Measurements from ENCODE around the gene CCDC192.
"Not testable (repeated sequence)": the region's sequence is repeated elsewhere in the genome, so short reads cannot be mapped to it uniquely, and the experiment has no call there.

CCDC192 gene

GRCh38 chr5:127766676-127767335 lies 63.6 kb downstream of the CCDC192 start:
- no peak for DNase-seq (ENCODE audit: low read depth)

DNA sequence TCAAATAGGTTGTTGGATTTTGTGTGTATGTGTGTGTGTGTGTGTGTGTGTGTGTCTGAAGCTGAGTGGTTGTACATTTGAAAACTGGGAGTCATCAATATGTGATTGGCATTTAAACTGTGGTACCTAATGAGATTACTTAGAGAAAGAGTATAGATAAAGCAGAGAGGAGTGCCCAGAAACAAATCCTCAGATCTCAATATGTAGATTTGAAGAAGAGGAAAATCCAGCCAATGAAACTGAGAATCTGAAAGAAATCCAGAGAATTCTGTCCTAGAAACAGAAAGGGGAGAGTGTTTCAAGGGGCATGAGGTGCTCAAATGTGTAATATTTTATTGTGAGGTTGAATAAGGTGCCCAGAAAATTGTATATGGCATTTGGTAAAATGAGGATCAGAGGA lies 66.2 kb downstream of the CCDC192 start:
- no peak for DNase-seq (ENCODE audit: low read depth)

DNA sequence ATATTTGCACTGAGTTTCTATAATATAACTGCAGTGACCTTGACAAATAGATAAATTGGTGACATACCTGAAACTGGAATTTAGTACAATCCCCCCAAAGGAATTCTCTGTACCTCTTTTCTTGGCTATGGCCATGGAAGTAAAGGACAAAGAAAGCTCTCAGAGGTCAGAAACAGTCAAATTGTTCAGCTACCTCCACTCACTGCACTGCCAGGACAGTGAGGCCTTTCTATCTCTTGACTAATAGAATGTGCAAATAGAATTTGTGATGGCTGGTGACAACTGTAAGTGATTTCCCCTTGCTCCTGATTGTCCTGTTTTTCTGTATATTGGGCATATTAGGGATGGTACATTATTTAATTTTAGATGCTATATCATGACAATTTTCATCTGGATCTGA lies 67.1 kb downstream of the CCDC192 start:
- no peak for DNase-seq (ENCODE audit: low read depth)

- no peak for DNase-seq (ENCODE audit: low read depth)
These were observed 69.3 kb downstream of the CCDC192 start for GRCh38 chr5:127772531-127772930.

DNA sequence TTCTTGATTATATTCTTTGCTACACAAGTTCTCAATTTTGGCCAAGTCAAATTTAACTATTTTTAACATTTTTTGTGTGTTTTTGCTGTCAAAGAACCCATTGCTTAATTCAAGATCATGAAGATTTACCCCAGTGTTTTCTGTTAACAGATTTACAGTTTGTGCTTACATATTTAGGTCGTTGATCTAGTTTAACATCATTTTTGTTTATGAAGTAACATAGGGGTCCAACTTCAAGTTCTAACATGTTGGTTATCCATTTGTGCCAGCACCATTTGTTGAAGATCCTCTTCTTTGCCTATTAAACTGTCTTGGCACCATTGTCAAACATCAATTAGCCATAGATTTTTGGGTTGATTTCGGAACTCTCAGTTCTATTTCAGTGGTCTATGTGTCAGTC lies 71.0 kb downstream of the CCDC192 start:
- DNase-seq (ENCODE audit: low read depth): no peak

GRCh38 chr5:127776477-127776876 lies 73.3 kb downstream of the CCDC192 start:
- DNase-seq (ENCODE audit: low read depth): no peak

DNA sequence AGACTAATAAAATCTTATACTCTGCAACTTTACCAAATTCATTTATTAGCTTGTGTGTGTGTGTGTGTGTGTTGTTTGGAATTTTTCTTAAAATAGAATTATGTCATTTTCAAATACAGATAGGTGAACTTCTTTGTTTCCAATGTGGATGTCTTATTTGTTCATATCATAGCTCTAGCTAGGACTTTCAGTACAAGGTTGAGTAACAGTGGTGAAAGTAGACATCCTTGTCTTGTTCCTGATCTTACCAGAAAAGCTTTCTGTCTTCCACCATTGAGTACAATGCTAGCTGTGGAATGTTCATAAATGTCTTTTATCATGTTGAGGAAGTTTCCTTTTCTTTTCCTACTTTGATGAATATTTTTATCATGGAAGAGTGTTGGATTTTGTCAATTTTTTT lies 74.8 kb downstream of the CCDC192 start:
- DNase-seq (ENCODE audit: low read depth): no peak

DNA sequence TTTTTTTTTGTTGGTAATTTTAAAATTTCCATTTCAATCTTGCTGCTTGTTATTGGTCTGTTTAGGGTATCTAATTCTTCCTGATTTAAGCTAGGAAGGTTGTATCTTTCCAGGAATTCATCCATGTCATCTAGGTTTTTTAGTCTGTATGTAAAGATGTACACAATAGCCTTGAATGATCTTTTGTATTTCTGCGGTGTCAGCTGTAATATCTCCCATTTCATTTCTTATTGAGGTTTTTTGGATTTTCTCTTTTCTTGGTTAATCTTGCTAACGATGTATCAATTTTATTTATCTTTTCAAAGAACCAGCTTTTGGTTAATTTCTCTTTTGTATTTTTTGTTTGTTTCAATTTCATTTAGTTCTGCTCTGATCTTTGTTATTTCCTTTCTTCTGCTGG lies 79.3 kb downstream of the CCDC192 start:
- not testable (repeated sequence) for DNase-seq (ENCODE audit: low read depth)

DNA sequence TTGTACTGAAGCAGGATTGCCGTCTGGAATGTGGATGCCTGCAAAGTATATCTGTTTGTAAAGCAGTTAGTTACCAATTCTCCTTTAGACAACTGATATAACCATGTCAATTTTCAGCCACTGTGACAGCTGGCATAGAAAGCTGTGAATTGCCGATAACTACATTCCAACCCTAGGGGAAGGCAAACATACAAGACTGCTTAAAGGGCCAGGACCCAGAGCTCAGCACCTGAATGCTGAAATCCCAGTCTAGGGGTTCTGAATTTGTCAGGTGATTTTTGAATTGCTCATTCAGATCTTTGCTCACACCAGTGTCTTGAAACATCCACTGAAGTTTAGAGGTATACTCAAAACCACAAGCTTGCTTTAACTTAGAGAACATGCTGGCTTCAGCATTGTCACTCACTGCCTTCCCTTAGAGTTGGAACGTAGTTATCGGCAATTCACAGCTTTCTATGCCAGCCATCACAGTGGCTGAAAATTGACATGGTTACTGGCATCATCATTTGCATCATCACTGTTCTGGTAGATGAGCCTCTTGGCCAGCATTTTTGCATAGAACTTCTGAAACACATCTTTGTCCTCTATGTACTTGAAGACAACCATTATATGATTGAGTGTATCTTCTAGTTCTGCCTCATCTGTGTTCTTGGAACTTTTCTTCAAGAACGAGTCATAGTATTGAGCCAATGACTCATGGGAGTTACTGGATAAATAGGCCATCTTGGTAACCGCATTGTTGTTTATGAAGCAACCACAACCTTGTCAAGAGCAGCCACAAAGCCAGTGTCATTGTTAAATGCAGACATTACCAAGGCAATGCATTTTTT lies 82.1 kb downstream of the CCDC192 start:
- DNase-seq (ENCODE audit: low read depth): peak; percentile 96

DNA sequence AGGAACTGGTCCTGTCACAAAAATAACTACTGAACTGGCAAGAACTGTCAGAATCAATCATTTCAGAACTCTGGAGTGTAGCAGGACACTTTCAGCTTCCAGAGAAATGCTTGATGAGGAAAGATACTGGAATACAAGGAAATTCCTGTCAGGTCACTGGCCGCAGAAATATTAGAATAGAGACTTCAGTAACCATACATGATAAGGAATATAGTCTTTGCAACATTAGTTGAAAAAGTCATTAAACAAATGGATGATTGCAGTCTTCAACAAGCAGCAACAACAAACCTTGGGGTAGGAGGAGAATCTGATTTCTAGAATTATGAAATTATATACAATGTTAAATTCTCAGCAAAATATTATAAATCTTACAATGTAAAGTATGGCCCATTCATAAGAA lies 88.2 kb downstream of the CCDC192 start:
- DNase-seq (ENCODE audit: low read depth): no peak

DNA sequence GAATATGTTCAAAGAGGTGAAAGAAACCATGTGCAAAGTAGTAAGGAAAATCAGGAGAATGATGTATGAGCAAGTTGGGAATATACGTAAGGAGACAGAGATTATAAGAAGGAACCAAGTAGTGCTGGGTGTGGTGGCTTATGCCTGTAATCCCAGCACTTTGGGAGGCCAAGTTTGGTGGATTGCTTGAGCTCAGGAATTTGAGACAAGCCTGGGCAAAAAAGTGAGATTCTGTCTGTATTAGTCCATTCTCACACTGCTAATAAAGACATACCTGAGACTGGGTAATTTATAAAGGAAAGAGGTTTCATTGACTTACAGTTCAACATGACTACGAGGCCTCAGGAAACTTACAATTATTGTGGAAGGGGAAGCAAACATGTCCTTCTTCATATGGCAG lies 88.7 kb downstream of the CCDC192 start:
- not testable (repeated sequence) for DNase-seq (ENCODE audit: low read depth)

GRCh38 chr5:127793052-127793451 lies 89.9 kb downstream of the CCDC192 start:
- no peak for DNase-seq (ENCODE audit: low read depth)

DNA sequence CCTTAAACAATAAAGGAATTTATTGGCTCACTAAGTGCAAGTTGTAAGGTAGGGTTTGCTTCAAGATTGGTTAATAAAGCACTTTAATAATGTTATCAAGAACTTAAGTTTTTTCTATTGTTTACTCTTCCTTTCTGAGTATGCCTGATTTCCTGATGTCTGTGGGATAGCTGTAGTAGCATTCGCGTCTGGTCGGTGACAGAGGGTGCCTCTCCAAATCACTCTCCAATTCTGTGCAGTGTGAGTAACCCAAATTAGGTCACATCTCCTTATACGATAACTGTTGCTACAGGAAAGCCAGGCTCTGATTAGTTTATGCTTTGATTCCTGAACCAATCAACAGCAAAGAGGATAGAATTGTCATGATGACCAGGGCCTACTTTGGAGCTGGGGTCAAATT lies 90.7 kb downstream of the CCDC192 start:
- DNase-seq (ENCODE audit: low read depth): no peak

- no peak for DNase-seq (ENCODE audit: low read depth)
These were observed 93.0 kb downstream of the CCDC192 start for GRCh38 chr5:127796211-127796610.

GRCh38 chr5:127799293-127799905 lies 96.2 kb downstream of the CCDC192 start:
- no peak for DNase-seq (ENCODE audit: low read depth)

DNA sequence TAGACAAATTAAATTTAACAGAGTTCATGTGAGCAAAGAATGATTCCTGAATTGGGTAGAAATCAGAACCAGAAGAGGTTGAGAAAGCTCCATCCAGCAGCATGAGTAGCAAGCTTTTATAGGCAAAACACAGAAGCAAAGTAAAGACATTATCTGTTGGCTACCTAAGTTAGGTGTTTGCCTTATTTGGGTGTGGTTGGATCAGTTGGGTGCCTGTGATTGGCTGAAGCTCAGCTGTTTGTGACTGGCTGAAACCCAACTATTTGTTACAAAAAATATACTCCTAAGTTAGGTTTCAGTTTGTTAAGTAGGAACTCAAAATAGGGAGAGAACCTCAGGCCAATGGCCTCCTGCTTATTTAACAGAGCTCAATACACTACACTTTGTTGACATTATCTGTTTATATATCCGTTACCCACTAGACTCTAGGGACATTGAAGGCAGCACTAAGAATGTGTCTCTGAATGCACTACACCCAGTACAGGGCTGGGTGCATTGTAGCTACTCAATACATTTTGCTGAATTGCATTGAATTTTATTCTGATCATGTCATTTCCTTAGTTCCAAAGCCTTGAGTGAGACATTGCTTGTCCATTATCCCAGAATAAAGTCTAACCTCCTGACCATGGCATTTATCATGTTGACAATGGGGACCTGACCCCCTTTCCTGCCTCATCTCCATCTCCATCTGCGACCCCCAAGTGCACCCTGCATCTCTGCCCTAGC lies 98.7 kb downstream of the CCDC192 start:
- DNase-seq (ENCODE audit: low read depth): no peak

DNA sequence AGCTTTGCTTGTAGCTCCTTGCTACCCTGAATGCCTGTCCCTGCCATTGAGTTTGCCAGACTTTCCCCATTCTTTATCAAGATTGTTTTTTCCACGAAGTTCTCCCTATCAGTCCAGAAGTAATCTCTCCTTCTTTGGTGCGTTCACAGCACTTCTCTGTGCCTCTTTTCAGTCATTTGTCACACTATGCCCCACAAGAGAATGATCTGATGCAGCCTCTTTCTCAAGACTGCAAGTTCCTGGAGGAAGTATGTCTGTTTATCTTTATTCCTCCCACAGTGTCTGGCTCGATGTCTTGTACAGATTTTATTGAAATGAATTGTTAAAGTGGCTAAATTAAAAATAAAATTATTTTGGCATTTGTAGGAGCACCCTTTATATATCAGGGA lies 99.3 kb downstream of the CCDC192 start:
- DNase-seq (ENCODE audit: low read depth): peak; percentile 44

GRCh38 chr5:127804886-127805426 lies 101.8 kb downstream of the CCDC192 start:
- peak; percentile 41 for DNase-seq (ENCODE audit: low read depth)

GRCh38 chr5:127805448-127805847 lies 102.3 kb downstream of the CCDC192 start:
- DNase-seq (ENCODE audit: low read depth): no peak

GRCh38 chr5:127806776-127807175 lies 103.6 kb downstream of the CCDC192 start:
- no peak for DNase-seq (ENCODE audit: low read depth)

- DNase-seq (ENCODE audit: low read depth): no peak
These were observed 106.3 kb downstream of the CCDC192 start for GRCh38 chr5:127809533-127809932.

DNA sequence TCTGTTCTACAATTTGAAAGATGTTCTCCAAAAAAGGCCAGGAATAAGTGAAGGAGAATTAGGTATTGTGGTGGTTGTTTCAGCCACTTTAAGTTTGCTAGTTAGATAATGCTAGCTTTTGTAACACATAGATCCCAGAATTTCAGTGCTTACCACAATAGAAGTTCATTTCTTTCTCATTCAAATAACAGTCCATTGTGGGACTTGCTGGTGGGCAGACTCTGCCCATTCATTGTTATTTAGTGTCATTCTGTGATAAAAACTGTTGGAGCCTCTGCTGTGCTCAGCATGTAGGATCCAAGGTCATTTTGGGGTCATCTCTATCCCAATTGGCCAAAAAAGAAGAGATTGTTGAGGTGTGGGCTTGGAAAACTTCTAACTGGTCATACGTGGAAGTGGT lies 106.8 kb downstream of the CCDC192 start:
- no peak for DNase-seq (ENCODE audit: low read depth)

Data from amniotic epithelial cell (primary cell).